ENCODE measurements around the gene AADACL2. TPM values are rescaled to one million over a fixed set of nuclear protein-coding genes. Genes with fewer than 3 reads are reported as not detected.

The AADACL2 gene
- total and polyA plus RNA-seq, 4 donors, result not detected

GRCh38 chr3:151806838-151807237 lies 73.1 kb downstream of the AADACL2 start:
- DNase-seq (ENCODE audit: low spot score), result no peak
- Histone ChIP-seq H3K9me3 (ENCODE audit: control insufficient read depth in 4 of 4, low read length in 3 of 4) (peaks cover 0 to 2% (median 0%) of the 10 kb centered on the region in 4 donors), H3K9ac (ENCODE audit: low read depth in 1 of 2, low read length in 2 of 2) (no peak overlapping the region), H3K4me3 (ENCODE audit: low read depth in 1 of 3, low read length in 3 of 3) (no peak overlapping the region), H3K27ac (ENCODE audit: low read depth in 1 of 2, low read length in 2 of 2) (no peak overlapping the region), H3K4me1 (ENCODE audit: control insufficient read depth in 4 of 4, insufficient read depth in 4 of 4, low read length in 3 of 4) (no peaks in the 10 kb centered on the region), H3K27me3 (ENCODE audit: control insufficient read depth in 4 of 4, insufficient read depth in 4 of 4, low read length in 3 of 4) (no peaks in the 10 kb centered on the region), H3K36me3 (ENCODE audit: control insufficient read depth in 4 of 4, insufficient read depth in 3 of 4, low read depth in 1 of 4, low read length in 3 of 4) (no peaks in the 10 kb centered on the region)
- WGBS, result 93% methylated on average over 15 of the region's 15 CpGs
- TF ChIP-seq FOXA1 (IDR thresholded peaks at IDR 0.05) (no peak), ATF3 (IDR thresholded peaks at IDR 0.05) (no peak), GABPA (IDR thresholded peaks at IDR 0.05 in 1 of 2, conservative IDR thresholded peaks at IDR 0.05 in 1 of 2) (no peak), HNF4G (IDR thresholded peaks at IDR 0.05) (no peak), EGR1 (IDR thresholded peaks at IDR 0.05; ENCODE audit: low read depth in 2 of 2) (no peak), HNF4A (conservative IDR thresholded peaks at IDR 0.05) (no peak), TAF1 (conservative IDR thresholded peaks at IDR 0.05) (no peak), FOXA2 (IDR thresholded peaks at IDR 0.05) (no peak), YY1 (IDR thresholded peaks at IDR 0.05) (no peak), NR2F2 (IDR thresholded peaks at IDR 0.05) (no peak), ZBTB33 (IDR thresholded peaks at IDR 0.05) (no peak), RAD21 (IDR thresholded peaks at IDR 0.05) (no peak), MAX (IDR thresholded peaks at IDR 0.05) (no peak), SP1 (IDR thresholded peaks at IDR 0.05) (no peak), RXRA (IDR thresholded peaks at IDR 0.05) (no peak), JUND (IDR thresholded peaks at IDR 0.05) (no peak)
- TF ChIP-seq, protein P1, sequence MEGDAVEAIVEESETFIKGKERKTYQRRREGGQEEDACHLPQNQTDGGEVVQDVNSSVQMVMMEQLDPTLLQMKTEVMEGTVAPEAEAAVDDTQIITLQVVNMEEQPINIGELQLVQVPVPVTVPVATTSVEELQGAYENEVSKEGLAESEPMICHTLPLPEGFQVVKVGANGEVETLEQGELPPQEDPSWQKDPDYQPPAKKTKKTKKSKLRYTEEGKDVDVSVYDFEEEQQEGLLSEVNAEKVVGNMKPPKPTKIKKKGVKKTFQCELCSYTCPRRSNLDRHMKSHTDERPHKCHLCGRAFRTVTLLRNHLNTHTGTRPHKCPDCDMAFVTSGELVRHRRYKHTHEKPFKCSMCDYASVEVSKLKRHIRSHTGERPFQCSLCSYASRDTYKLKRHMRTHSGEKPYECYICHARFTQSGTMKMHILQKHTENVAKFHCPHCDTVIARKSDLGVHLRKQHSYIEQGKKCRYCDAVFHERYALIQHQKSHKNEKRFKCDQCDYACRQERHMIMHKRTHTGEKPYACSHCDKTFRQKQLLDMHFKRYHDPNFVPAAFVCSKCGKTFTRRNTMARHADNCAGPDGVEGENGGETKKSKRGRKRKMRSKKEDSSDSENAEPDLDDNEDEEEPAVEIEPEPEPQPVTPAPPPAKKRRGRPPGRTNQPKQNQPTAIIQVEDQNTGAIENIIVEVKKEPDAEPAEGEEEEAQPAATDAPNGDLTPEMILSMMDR (IDR thresholded peaks at IDR 0.05; ENCODE audit: low read depth, low read length, missing input control), result no peak
- TF ChIP-seq, protein P2, sequence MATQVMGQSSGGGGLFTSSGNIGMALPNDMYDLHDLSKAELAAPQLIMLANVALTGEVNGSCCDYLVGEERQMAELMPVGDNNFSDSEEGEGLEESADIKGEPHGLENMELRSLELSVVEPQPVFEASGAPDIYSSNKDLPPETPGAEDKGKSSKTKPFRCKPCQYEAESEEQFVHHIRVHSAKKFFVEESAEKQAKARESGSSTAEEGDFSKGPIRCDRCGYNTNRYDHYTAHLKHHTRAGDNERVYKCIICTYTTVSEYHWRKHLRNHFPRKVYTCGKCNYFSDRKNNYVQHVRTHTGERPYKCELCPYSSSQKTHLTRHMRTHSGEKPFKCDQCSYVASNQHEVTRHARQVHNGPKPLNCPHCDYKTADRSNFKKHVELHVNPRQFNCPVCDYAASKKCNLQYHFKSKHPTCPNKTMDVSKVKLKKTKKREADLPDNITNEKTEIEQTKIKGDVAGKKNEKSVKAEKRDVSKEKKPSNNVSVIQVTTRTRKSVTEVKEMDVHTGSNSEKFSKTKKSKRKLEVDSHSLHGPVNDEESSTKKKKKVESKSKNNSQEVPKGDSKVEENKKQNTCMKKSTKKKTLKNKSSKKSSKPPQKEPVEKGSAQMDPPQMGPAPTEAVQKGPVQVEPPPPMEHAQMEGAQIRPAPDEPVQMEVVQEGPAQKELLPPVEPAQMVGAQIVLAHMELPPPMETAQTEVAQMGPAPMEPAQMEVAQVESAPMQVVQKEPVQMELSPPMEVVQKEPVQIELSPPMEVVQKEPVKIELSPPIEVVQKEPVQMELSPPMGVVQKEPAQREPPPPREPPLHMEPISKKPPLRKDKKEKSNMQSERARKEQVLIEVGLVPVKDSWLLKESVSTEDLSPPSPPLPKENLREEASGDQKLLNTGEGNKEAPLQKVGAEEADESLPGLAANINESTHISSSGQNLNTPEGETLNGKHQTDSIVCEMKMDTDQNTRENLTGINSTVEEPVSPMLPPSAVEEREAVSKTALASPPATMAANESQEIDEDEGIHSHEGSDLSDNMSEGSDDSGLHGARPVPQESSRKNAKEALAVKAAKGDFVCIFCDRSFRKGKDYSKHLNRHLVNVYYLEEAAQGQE (IDR thresholded peaks at IDR 0.05), result no peak

Other genes with a start within 250 kb of the AADACL2 start
- 100 to 1,000 TPM; 144 to 321 TPM for gene AADAC, start 80.2 kb downstream of the AADACL2 start, total RNA-seq
- 100 to 1,000 TPM; 278 to 285 TPM for gene AADAC, start 80.2 kb downstream of the AADACL2 start, polyA plus RNA-seq
- gene SUCNR1, start 139.7 kb downstream of the AADACL2 start, total RNA-seq, result 1 to 10 TPM; 5.4 to 7.1 TPM
- gene SUCNR1, start 139.7 kb downstream of the AADACL2 start, polyA plus RNA-seq, result 1 to 10 TPM; 1.3 to 1.6 TPM

All from liver (tissue), 9 donors.